WTC11 (cell line): ENCODE results near the gene SPINDOC. TPM values are rescaled to one million over a fixed set of nuclear protein-coding genes. Genes with fewer than 3 reads are reported as not detected.

ENCODE experiments used
- ATAC-seq: fragments of 200-7000 bp; cut with Tn5 transposase; 2 replicates; pipeline ENCODE4 v1.10.0; 2021; ENCODE audit warnings: mild to moderate bottlenecking, moderate library complexity
- CTCF ChIA-PET: fragments of 300-600 bp; sonication (Branson Sonifier 250); formaldehyde crosslinking; loops from one replicate; lab custom pipeline; 2021; ENCODE audit warnings: antibody characterized with exemption; lab: Charles Lee
- POLR2A ChIA-PET: fragments of 350-600 bp; sonication (Branson Sonifier 250); formaldehyde crosslinking; loops from one replicate; lab custom pipeline; 2021; ENCODE audit warnings: antibody characterized with exemption; lab: Charles Lee
- DNase-seq: peaks from one replicate; pipeline ENCODE4 v3.0.0; 2021; ENCODE audit warnings: low spot score
- H3K27ac Mint-ChIP-seq: 2 replicates; pipeline ENCODE4 v1.8.0; 2021; ENCODE audit warnings: mixed read lengths
- H3K27me3 Mint-ChIP-seq: 2 replicates; pipeline ENCODE4 v1.8.0; 2021; ENCODE audit warnings: low read depth, mild to moderate bottlenecking, moderate library complexity, mixed read lengths
- H3K36me3 Mint-ChIP-seq: 2 replicates; pipeline ENCODE4 v1.8.0; 2021; ENCODE audit warnings: mixed read lengths
- H3K4me1 Mint-ChIP-seq: 2 replicates; pipeline ENCODE4 v1.8.0; 2022; ENCODE audit warnings: mixed read lengths
- H3K4me3 Mint-ChIP-seq: 2 replicates; pipeline ENCODE4 v1.8.0; 2021; ENCODE audit warnings: mild to moderate bottlenecking, moderate library complexity, mixed read lengths
- H3K9me3 Mint-ChIP-seq: 2 replicates; pipeline ENCODE4 v1.8.0; 2021; ENCODE audit warnings: mixed read lengths
- ATF3 ChIP-seq: sonication (generic); formaldehyde crosslinking; conservative IDR thresholded peaks from 2 replicates; pipeline ENCODE4 v1.8.1; 2022; ENCODE audit warnings: mild to moderate bottlenecking, missing genetic modification reagents
- E2F5 ChIP-seq: sonication (generic); formaldehyde crosslinking; IDR thresholded peaks from 2 replicates; pipeline ENCODE4 v1.8.1; 2022; ENCODE audit warnings: mild to moderate bottlenecking, moderate library complexity, missing genetic modification reagents
- FOXP1 ChIP-seq: sonication (generic); formaldehyde crosslinking; IDR thresholded peaks from 2 replicates; pipeline ENCODE4 v1.8.0; 2022; ENCODE audit warnings: missing genetic modification reagents, mild to moderate bottlenecking, moderate library complexity, borderline replicate concordance
- HMGXB4 ChIP-seq: sonication (generic); formaldehyde crosslinking; IDR thresholded peaks from 2 replicates; pipeline ENCODE4 v1.8.1; 2023; ENCODE audit warnings: mild to moderate bottlenecking, moderate library complexity, missing genetic modification reagents
- JUN ChIP-seq: sonication (generic); formaldehyde crosslinking; IDR thresholded peaks from 2 replicates; pipeline ENCODE4 v1.8.0; 2023; ENCODE audit warnings: mild to moderate bottlenecking, missing genetic modification reagents
- KAT7 ChIP-seq: sonication (generic); formaldehyde crosslinking; IDR thresholded peaks from 2 replicates; pipeline ENCODE4 v1.8.1; 2023; ENCODE audit warnings: missing genetic modification reagents, mild to moderate bottlenecking, borderline replicate concordance
- MYBL2 ChIP-seq: sonication (generic); formaldehyde crosslinking; IDR thresholded peaks from 2 replicates; pipeline ENCODE4 v1.8.1; 2023; ENCODE audit warnings: mild to moderate bottlenecking, moderate library complexity, missing genetic modification reagents
- SP1 ChIP-seq: sonication (generic); formaldehyde crosslinking; conservative IDR thresholded peaks from 2 replicates; pipeline ENCODE4 v1.8.1; 2022; ENCODE audit warnings: missing genetic modification reagents
- TEAD1 ChIP-seq: sonication (generic); formaldehyde crosslinking; IDR thresholded peaks from 2 replicates; pipeline ENCODE4 v1.8.0; 2022; ENCODE audit warnings: mild to moderate bottlenecking, missing genetic modification reagents
- TP53 ChIP-seq: sonication (generic); formaldehyde crosslinking; IDR thresholded peaks from 2 replicates; pipeline ENCODE4 v1.8.1; 2023; ENCODE audit warnings: mild to moderate bottlenecking, missing genetic modification reagents
- ZBTB43 ChIP-seq: sonication (generic); formaldehyde crosslinking; IDR thresholded peaks from 2 replicates; pipeline ENCODE4 v1.8.1; 2023; ENCODE audit warnings: mild to moderate bottlenecking, missing genetic modification reagents
- ZNF138 ChIP-seq: sonication (generic); formaldehyde crosslinking; conservative IDR thresholded peaks from 2 replicates; pipeline ENCODE4 v1.8.1; 2022; ENCODE audit warnings: mild to moderate bottlenecking, moderate library complexity, missing genetic modification reagents
- ZNF219 ChIP-seq: sonication (generic); formaldehyde crosslinking; IDR thresholded peaks from 2 replicates; pipeline ENCODE4 v1.8.0; 2023; ENCODE audit warnings: missing genetic modification reagents, mild to moderate bottlenecking, borderline replicate concordance
- ZNF512 ChIP-seq: sonication (generic); formaldehyde crosslinking; IDR thresholded peaks from 2 replicates; pipeline ENCODE4 v1.8.1; 2022; ENCODE audit warnings: missing genetic modification reagents, borderline replicate concordance
- total RNA-seq: library from RNA; stranded (reverse); gene quantifications from 3 replicates; pipeline ENCODE4 v1.2.3, GENCODE V29; 2021

The SPINDOC gene
- total RNA-seq, 1 experiment from 2014 or later = 93.8 TPM

GRCh38 chr11:63811522-63811921 lies 1.7 kb upstream of the SPINDOC start:
- no peak for DNase-seq
- TF ChIP-seq ZBTB43 (CRISPR knock-in tag) = no peak
- TF ChIP-seq, all 79 proteins: peak for 0
- peak overlapping the region; percentile 73; the same call in 1 of the 2 replicates for H3K4me3 Mint-ChIP-seq
- CTCF ChIA-PET = interaction anchor here (1.2 to 3.1 kb wide), 2 partner anchors 28 to 43 kb away, joined by 4 to 21 read pairs; partner anchors contain the start of gene ZFTA
- POLR2A ChIA-PET = no interaction called here
- no peaks in the 10 kb centered on the region for H3K9me3 Mint-ChIP-seq
- H3K27me3 Mint-ChIP-seq = peaks cover 15% of the 10 kb centered on the region
- no peak; the same call in 1 of the 2 replicates for ATAC-seq
- no peak overlapping the region for H3K27ac Mint-ChIP-seq
- peaks cover 32% of the 10 kb centered on the region for H3K4me1 Mint-ChIP-seq
- H3K36me3 Mint-ChIP-seq = peaks cover 16% of the 10 kb centered on the region

GRCh38 chr11:63813563-63814382 lies 517 bp downstream of the SPINDOC start:
- 0 out of 2 replicates have a peak, but pooled peaks have one; percentile 35 for TF ChIP-seq TP53 (CRISPR knock-in tag)
- peak; percentile 27; the same call in 1 of the 2 replicates for TF ChIP-seq MYBL2 (CRISPR knock-in tag)
- TF ChIP-seq ZNF219 = no peak
- 0 out of 2 replicates have a peak, but pooled peaks have one; percentile 31 for TF ChIP-seq E2F5
- no peak for TF ChIP-seq ZNF138 (CRISPR knock-in tag)
- 0 out of 2 replicates have a peak, but pooled peaks have one; percentile 24 for TF ChIP-seq JUN (CRISPR knock-in tag)
- TF ChIP-seq HMGXB4 (CRISPR knock-in tag) = peak; percentile 41; the same call in 1 of the 2 replicates
- TF ChIP-seq ZBTB43 (CRISPR knock-in tag) = peak; percentile 27; the same call in 1 of the 2 replicates
- no peak for TF ChIP-seq ATF3 (CRISPR knock-in tag)
- TF ChIP-seq TEAD1 (CRISPR knock-in tag) = peak; percentile 12; the same call in 1 of the 2 replicates
- 0 out of 2 replicates have a peak, but pooled peaks have one; percentile 4 for TF ChIP-seq FOXP1 (CRISPR knock-in tag)
- no peak for TF ChIP-seq ZNF512 (CRISPR knock-in tag)
- peak; percentile 21; the same call in 1 of the 2 replicates for TF ChIP-seq KAT7 (CRISPR knock-in tag)
- TF ChIP-seq SP1 (CRISPR knock-in tag) = peak; percentile 28
- TF ChIP-seq, all 79 proteins: peak for 10
- Mint-ChIP-seq H3K27me3 (peaks cover 15% of the 10 kb centered on the region), H3K27ac (peak overlapping the region; percentile 73), H3K36me3 (peaks cover 35% of the 10 kb centered on the region), H3K9me3 (no peaks in the 10 kb centered on the region), H3K4me3 (peak overlapping the region; percentile 89), H3K4me1 (peaks cover 32% of the 10 kb centered on the region)
- DNase-seq = peak; percentile 54
- ChIA-PET POLR2A (interaction anchor here (0.5 to 1.0 kb wide), 6 partner anchors 23 to 1002 kb away, joined by 3 to 7 read pairs (median 3); partner anchors contain the start of gene ZFTA), CTCF (interaction anchor here (0.7 to 1.5 kb wide), 4 partner anchors 17 to 132 kb away, joined by 3 to 6 read pairs (median 3); partner anchors contain the start of gene ZFTA)
- peak; percentile 33 for ATAC-seq
